B cell (primary cell): Measurements from ENCODE around the gene NRIP2. TPM values are rescaled to one million over a fixed set of nuclear protein-coding genes. Genes with fewer than 3 reads are reported as not detected.

Experiments
- ATAC-seq: fragments of 200-7000 bp; cut with Tn5 transposase; one replicate; pipeline ENCODE4 v1.10.0; 2021; ENCODE audit warnings: low read depth, mild to moderate bottlenecking, moderate number of reproducible peaks, moderate library complexity
- CTCF ChIA-PET: fragments of 350-600 bp; sonication (Branson Sonifier 250); formaldehyde crosslinking; loops from one replicate; lab custom pipeline; 2021; ENCODE audit warnings: antibody characterized with exemption, inconsistent platforms; lab: Charles Lee
- POLR2A ChIA-PET: fragments of 350-600 bp; sonication (Branson Sonifier 250); formaldehyde crosslinking; loops from one replicate; lab custom pipeline; 2021; ENCODE audit warnings: antibody characterized with exemption; lab: Charles Lee
- DNase-seq: peaks from one replicate; pipeline ENCODE4 v3.0.0; 2013
- H2AFZ ChIP-seq: 2 replicates; pipeline ENCODE4 v1.6.1; 2012; ENCODE audit warnings: mild to moderate bottlenecking, low read depth, low read length; ENCODE audit not compliant: insufficient read depth, poor library complexity, severe bottlenecking
- H3K27ac ChIP-seq, 2 donors: 1 replicate in 1 of 2; 2 replicates in 1 of 2; pipeline ENCODE4 v1.5.1; 2012 to 2013; ENCODE audit warnings: low read length in 2 of 2, mild to moderate bottlenecking in 2 of 2, moderate library complexity in 1 of 2
- H3K27me3 ChIP-seq, 4 experiments: fragments of 200-600 bp in 1 of 4; sonication (generic) in 1 of 4; replicated peaks in 1 of 4; 1 replicate in 2 of 4; 2 replicates in 2 of 4; pipeline versions ENCODE4 v1.6.1 to v1.7.0; 2013 to 2016; ENCODE audit warnings: low read length in 3 of 4, mild to moderate bottlenecking in 2 of 4, mixed read lengths in 1 of 4, moderate library complexity in 1 of 4; ENCODE audit not compliant: insufficient read depth in 4 of 4, control insufficient read depth in 3 of 4; ENCODE audit errors: control extremely low read depth in 1 of 4
- H3K36me3 ChIP-seq, 2 experiments: replicated peaks in 1 of 2; 1 replicate in 1 of 2; 2 replicates in 1 of 2; pipeline versions ENCODE4 v1.6.1 to v1.7.1; 2013; ENCODE audit warnings: low read length in 1 of 2; ENCODE audit not compliant: insufficient read depth in 2 of 2, control insufficient read depth in 1 of 2; ENCODE audit errors: control extremely low read depth in 1 of 2, extremely low read depth in 1 of 2
- H3K4me1 ChIP-seq, 2 donors: fragments of 200-600 bp in 1 of 2; sonication (generic) in 1 of 2; 1 replicate in 1 of 2; 2 replicates in 1 of 2; pipeline versions ENCODE4 v1.5.1 to v1.6.1; 2013 to 2017; ENCODE audit warnings: low read length in 2 of 2; ENCODE audit not compliant: control insufficient read depth in 2 of 2, insufficient read depth in 2 of 2
- H3K4me2 ChIP-seq: replicated peaks from 2 replicates; pipeline ENCODE3; 2012; ENCODE audit warnings: mild to moderate bottlenecking, low read depth, low read length; ENCODE audit not compliant: poor library complexity, severe bottlenecking
- H3K4me3 ChIP-seq, 5 experiments: fragments of 200-600 bp in 1 of 5; sonication (generic) in 1 of 5; 1 replicate in 3 of 5; 2 replicates in 2 of 5; pipeline versions ENCODE4 v1.5.1 to v1.7.0; 2011 to 2016; ENCODE audit warnings: low read length in 4 of 5, mild to moderate bottlenecking in 4 of 5, low read depth in 2 of 5, control low read depth in 1 of 5, moderate library complexity in 1 of 5; ENCODE audit not compliant: insufficient read depth in 1 of 5; ENCODE audit errors: control extremely low read depth in 1 of 5, extremely low read depth in 1 of 5
- H3K79me2 ChIP-seq: fragments of 200-600 bp; sonication (generic); one replicate; pipeline ENCODE4 v1.6.0; 2016; ENCODE audit warnings: low read length; ENCODE audit not compliant: control insufficient read depth, insufficient read depth
- H3K9ac ChIP-seq: fragments of 200-600 bp; sonication (generic); 2 replicates; pipeline ENCODE4 v1.6.1; 2017; ENCODE audit warnings: mild to moderate bottlenecking, low read length, moderate library complexity
- H3K9me3 ChIP-seq, 3 donors: one replicate each; pipeline versions ENCODE4 v1.6.1 to v1.7.1; 2013; ENCODE audit warnings: low read length in 2 of 3; ENCODE audit not compliant: control insufficient read depth in 2 of 3, insufficient read depth in 1 of 3; ENCODE audit errors: control extremely low read depth in 1 of 3
- H4K20me1 ChIP-seq: 2 replicates; pipeline ENCODE4 v1.6.0; 2012; ENCODE audit warnings: mild to moderate bottlenecking, low read length; ENCODE audit not compliant: insufficient read depth, control insufficient read depth, poor library complexity, severe bottlenecking
- H3K27ac Mint-ChIP-seq: one replicate; pipeline ENCODE4 v1.8.0; 2021; ENCODE audit warnings: mixed read lengths
- H3K27me3 Mint-ChIP-seq: one replicate; pipeline ENCODE4 v1.8.0; 2021; ENCODE audit warnings: mixed read lengths
- H3K4me1 Mint-ChIP-seq: one replicate; pipeline ENCODE4 v1.8.0; 2021; ENCODE audit warnings: mixed read lengths
- H3K4me3 Mint-ChIP-seq: one replicate; pipeline ENCODE4 v1.8.0; 2021; ENCODE audit warnings: mixed read lengths
- H3K9me3 Mint-ChIP-seq: one replicate; pipeline ENCODE4 v1.8.0; 2022; ENCODE audit warnings: mixed read lengths; ENCODE audit not compliant: insufficient read depth
- CTCF ChIP-seq: fragments of 200-600 bp; IDR thresholded peaks from one replicate; pipeline ENCODE4 v1.8.0; 2022; ENCODE audit warnings: antibody characterized with exemption, mild to moderate bottlenecking
- EZH2 ChIP-seq: IDR thresholded peaks from 2 replicates; pipeline ENCODE4 v1.6.1; 2012; ENCODE audit warnings: borderline replicate concordance, low read depth, mild to moderate bottlenecking, moderate library complexity, low read length; ENCODE audit not compliant: insufficient read depth, poor library complexity, severe bottlenecking
- WGBS: methylation state at CpG from one replicate; pipeline ENCODE4 v1.1.5; 2013; ENCODE audit warnings: missing lambda C conversion rate; ENCODE audit not compliant: insufficient coverage; 5-methylcytosine and 5-hydroxymethylcytosine counted together
- intact Hi-C: fragments of 100-400 bp; cut with micrococcal nuclease; formaldehyde crosslinking; loops from one replicate; pipeline ENCODE4 v1.10.0; 2022
- polyA plus RNA-seq: library from polyadenylated mRNA; depleted of rRNA; stranded (reverse); fragments of >200 nt; gene quantifications from 2 replicates; pipeline ENCODE4 v1.2.3, GENCODE V29; 2012
- total RNA-seq, 2 donors: library from RNA; stranded (reverse); fragments of 120-200 nt in 1 of 2; gene quantifications; 1 replicate in 1 of 2; 2 replicates in 1 of 2; pipeline versions ENCODE4 v1.2.3 to v1.2.4, GENCODE V29; 2013 to 2022

NRIP2 gene
- total and polyA plus RNA-seq, 2 donors (not counting 1 experiment from before 2014, with no cell fraction given) = not detected

GRCh38 chr12:2785017-2785416 lies 49.8 kb downstream of the NRIP2 start:
- ChIA-PET POLR2A (no interaction called here), CTCF (interaction anchor here (1.1 to 2.5 kb wide), 6 partner anchors 8 to 102 kb away, joined by 4 to 11 read pairs (median 6); no protein-coding TSS in a partner anchor)
- Histone ChIP-seq H3K9ac (no peak overlapping the region), H3K4me2 (no peak overlapping the region), H3K9me3 (no peaks in the 10 kb centered on the region), H4K20me1 (no peaks in the 10 kb centered on the region), H3K27ac (no peak overlapping the region), H3K36me3 (no peaks in the 10 kb centered on the region), H3K27me3 (peaks cover 0 to 16% (median 2%) of the 10 kb centered on the region in 4 experiments), H3K4me3 (no peak overlapping the region), H3K79me2 (no peaks in the 10 kb centered on the region), H2AFZ (no peak overlapping the region), H3K4me1 (peaks cover 6 to 8% of the 10 kb centered on the region in 2 donors)
- no peak for ATAC-seq
- no peak overlapping the region for H3K4me3 Mint-ChIP-seq
- no peaks in the 10 kb centered on the region for H3K9me3 Mint-ChIP-seq
- peaks cover 21% of the 10 kb centered on the region for H3K27me3 Mint-ChIP-seq
- TF ChIP-seq CTCF (no peak), EZH2 (no peak)
- H3K4me1 Mint-ChIP-seq = peaks cover 13% of the 10 kb centered on the region
- no peak for DNase-seq
- intact Hi-C loops = loop anchor here (10.0 kb wide), 1 partner anchor 1130 kb away; no protein-coding TSS in a partner anchor
- 88% methylated on average over 4 of the region's 5 CpGs for WGBS
- no peak overlapping the region for H3K27ac Mint-ChIP-seq

- no peak overlapping the region for H3K27ac ChIP-seq
- ATAC-seq (peak; percentile 84), DNase-seq (peak; percentile 66)
- H3K27me3 ChIP-seq = peaks cover 0 to 16% (median 2%) of the 10 kb centered on the region in 4 experiments
- Mint-ChIP-seq H3K9me3 (no peaks in the 10 kb centered on the region), H3K27ac (no peak overlapping the region), H3K4me3 (peak overlapping the region; percentile 90), H3K27me3 (peaks cover 21% of the 10 kb centered on the region), H3K4me1 (peaks cover 13% of the 10 kb centered on the region)
- CTCF ChIA-PET = interaction anchor here (0.6 to 2.5 kb wide), 13 partner anchors 9 to 661 kb away, joined by 3 to 11 read pairs (median 4); partner anchors contain the start of genes FKBP4 and TULP3
- H3K36me3 ChIP-seq = no peaks in the 10 kb centered on the region
- H3K79me2 ChIP-seq = no peaks in the 10 kb centered on the region
- H3K9ac ChIP-seq = peak overlapping the region; percentile 40
- H3K4me1 ChIP-seq = peaks cover 6 to 8% of the 10 kb centered on the region in 2 donors
- WGBS = 9% methylated on average over 18 of the region's 25 CpGs
- no peaks in the 10 kb centered on the region for H4K20me1 ChIP-seq
- H3K4me2 ChIP-seq = peak overlapping the region; percentile 79
- intact Hi-C loops = loop anchor here (1.0 to 10.0 kb wide), 2 partner anchors 91 to 1129 kb away; no protein-coding TSS in a partner anchor
- TF ChIP-seq EZH2 (no peak), CTCF (peak; percentile 97)
- POLR2A ChIA-PET = no interaction called here
- no peaks in the 10 kb centered on the region for H3K9me3 ChIP-seq
- peak overlapping the region; percentile 73 for H2AFZ ChIP-seq
- peak overlapping the region in 4 of 5 experiments; percentile 20 to 50 (median 38) for H3K4me3 ChIP-seq
These were observed 50.8 kb downstream of the NRIP2 start for GRCh38 chr12:2783936-2784600.
